OCI-LY7 (cell line): ENCODE measurements around the gene RMND5B. TPM values are rescaled to one million over a fixed set of nuclear protein-coding genes. Genes with fewer than 3 reads are reported as not detected.

Experiments
- BruUV-seq: library from RNA; stranded (reverse); fragments of 400-500 nt; replicated peaks from 2 replicates; lab custom pipeline; 2021; lab: Mats Ljungman, UMichigan
- CTCF ChIA-PET: fragments of 300-600 bp; sonication (Branson Sonifier 250); formaldehyde crosslinking; loops from one replicate; lab custom pipeline; 2022; ENCODE audit warnings: antibody characterized with exemption; ENCODE audit not compliant: unreplicated experiment; lab: Charles Lee
- POLR2A ChIA-PET: fragments of 300-600 bp; sonication (Branson Sonifier 250); formaldehyde crosslinking; loops from one replicate; lab custom pipeline; 2022; ENCODE audit warnings: antibody characterized with exemption; lab: Charles Lee
- DNase-seq: peaks from one replicate; pipeline ENCODE4 v3.0.0-alpha.2; 2015; ENCODE audit warnings: low spot score
- H2AFZ ChIP-seq: fragments of 200-600 bp; sonication (generic), shearing (Covaris generic); 2 replicates; pipeline ENCODE4 v1.6.1; 2014; ENCODE audit warnings: mild to moderate bottlenecking, antibody characterized with exemption, low read length, moderate library complexity
- H3K27ac ChIP-seq: fragments of 200-600 bp; sonication (generic); 2 replicates; pipeline ENCODE4 v1.5.1; 2014; ENCODE audit warnings: mixed run types, low read depth, mild to moderate bottlenecking, moderate library complexity, low read length, inconsistent platforms; ENCODE audit not compliant: poor library complexity, severe bottlenecking
- H3K36me3 ChIP-seq: fragments of 200-600 bp; sonication (generic); 2 replicates; pipeline ENCODE4 v1.6.1; 2014; ENCODE audit warnings: mild to moderate bottlenecking, antibody characterized with exemption, low read length, moderate library complexity, mixed read lengths; ENCODE audit not compliant: insufficient read depth
- H3K4me1 ChIP-seq: fragments of 200-600 bp; sonication (generic); 2 replicates; pipeline ENCODE4 v1.5.1; 2014; ENCODE audit warnings: mild to moderate bottlenecking, low read length; ENCODE audit not compliant: insufficient read depth, poor library complexity, severe bottlenecking
- H3K4me2 ChIP-seq: fragments of 200-600 bp; sonication (generic); 2 replicates; pipeline ENCODE4 v1.6.1; 2014; ENCODE audit warnings: mild to moderate bottlenecking, low read length
- H3K4me3 ChIP-seq: fragments of 200-600 bp; sonication (generic); 2 replicates; pipeline ENCODE4 v1.5.1; 2014; ENCODE audit warnings: mild to moderate bottlenecking, low read depth, low read length; ENCODE audit not compliant: poor library complexity, severe bottlenecking
- H3K79me2 ChIP-seq: fragments of 200-600 bp; sonication (generic); 2 replicates; pipeline ENCODE4 v1.6.1; 2016; ENCODE audit warnings: low read depth, mild to moderate bottlenecking, low read length, moderate library complexity, mixed read lengths; ENCODE audit not compliant: insufficient read depth
- H3K9me2 ChIP-seq: fragments of 200-600 bp; sonication (generic); 2 replicates; pipeline ENCODE4 v1.6.1; 2016; ENCODE audit warnings: mild to moderate bottlenecking, low read length, mixed read lengths; ENCODE audit not compliant: insufficient read depth
- H3K9me3 ChIP-seq: fragments of 200-600 bp; sonication (generic); 2 replicates; pipeline ENCODE4 v1.6.1; 2014; ENCODE audit warnings: mild to moderate bottlenecking, mixed run types, low read length, mixed read lengths
- H4K20me1 ChIP-seq: fragments of 200-600 bp; sonication (generic); 2 replicates; pipeline ENCODE4 v1.6.1; 2014; ENCODE audit warnings: mild to moderate bottlenecking, antibody characterized with exemption, low read length, moderate library complexity, mixed read lengths; ENCODE audit not compliant: insufficient read depth
- CTCF ChIP-seq: fragments of 200-600 bp; sonication (generic); conservative IDR thresholded peaks from 2 replicates; pipeline ENCODE4 v1.5.1; 2014; ENCODE audit warnings: mild to moderate bottlenecking, antibody characterized with exemption, low read length, moderate library complexity, mixed read lengths
- EZH2phosphoT487 ChIP-seq: fragments of 200-600 bp; sonication (generic); IDR thresholded peaks from 2 replicates; pipeline ENCODE4 v1.6.1; 2018; ENCODE audit warnings: low read depth, borderline replicate concordance, mild to moderate bottlenecking, mixed run types, antibody characterized with exemption, low read length, moderate library complexity, mixed read lengths
- intact Hi-C: fragments of 100-400 bp; cut with micrococcal nuclease; formaldehyde crosslinking; loops from one replicate; pipeline ENCODE4 v1.10.0; 2022; ENCODE audit not compliant: unreplicated experiment
- total RNA-seq, 2 experiments: library from RNA; depleted of rRNA in 1 of 2; stranded (reverse); fragments of >200 nt in 1 of 2; shearing (Covaris generic) in 1 of 2; gene quantifications; 2 replicates each; pipeline ENCODE4 v1.2.3, GENCODE V29; 2014 to 2022

RMND5B gene
- total RNA-seq, 2 experiments from 2014 or later: 63.2 to 68.3 TPM

- Histone ChIP-seq H3K27ac (peak within 1 kb of the TSS; percentile 90), H2AFZ (peak within 1 kb of the TSS; percentile 66; the same call in 1 of the 2 replicates), H3K4me3 (peak within 1 kb of the TSS; percentile 95), H3K79me2 (peaks cover 51% of the 10 kb centered on the region), H4K20me1 (no peaks in the 10 kb centered on the region), H3K9me2 (no peaks in the 10 kb centered on the region), H3K4me2 (peak within 1 kb of the TSS; percentile 92), H3K4me1 (peaks cover 49% of the 10 kb centered on the region), H3K9me3 (no peaks in the 10 kb centered on the region; the same call in 1 of the 2 replicates), H3K36me3 (peaks cover 16% of the 10 kb centered on the region)
- ChIA-PET POLR2A (interaction anchor here (1.1 kb wide), 1 partner anchor 16 kb away, joined by 4 read pairs; no protein-coding TSS in a partner anchor), CTCF (no interaction called here)
- peak; percentile 93 for DNase-seq
- TF ChIP-seq EZH2phosphoT487 (no peak), CTCF (peak; percentile 57)
- intact Hi-C loops: loop anchor here (1.0 to 10.0 kb wide), 3 partner anchors 37 to 1692 kb away; partner anchors contain the start of genes DOK3 and MGAT4B
- BruUV-seq: no TSS peak
These were observed 17.6 kb upstream of the RMND5B start, which contains the start of gene N4BP3 for GRCh38 chr5:178113141-178113787. TSS of gene N4BP3 (plus strand) at chr5:178113532. CDS start at chr5:178119584, 6,052 bp downstream.

DNA sequence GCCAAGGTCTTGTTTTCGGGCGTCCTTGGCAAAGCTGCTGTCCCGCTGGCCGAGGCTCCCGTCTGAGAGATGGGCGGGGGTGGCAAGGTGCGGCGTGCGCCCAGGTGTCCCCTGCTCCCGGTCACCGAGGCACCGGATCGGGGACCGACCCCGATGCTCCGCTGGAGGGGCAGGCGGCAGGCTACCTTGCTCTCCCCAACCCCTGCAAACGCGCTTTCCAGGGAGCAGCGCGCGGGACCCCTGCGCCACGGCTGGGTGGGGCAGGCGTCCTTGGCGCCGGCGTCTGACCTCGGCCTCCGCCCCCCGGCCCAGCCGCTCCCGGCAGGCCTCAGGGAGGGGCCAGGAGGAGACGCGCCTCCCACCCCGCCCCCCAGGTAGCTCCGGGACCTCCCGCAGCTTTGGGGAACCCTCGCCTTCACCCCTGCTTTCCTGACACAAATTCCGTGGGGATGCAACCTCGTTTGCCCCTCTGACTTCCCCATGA is 16.9 kb upstream of the RMND5B start:
- Histone ChIP-seq H3K79me2 (peaks cover 53% of the 10 kb centered on the region), H3K4me1 (peaks cover 49% of the 10 kb centered on the region), H3K9me2 (no peaks in the 10 kb centered on the region), H3K9me3 (no peaks in the 10 kb centered on the region; the same call in 1 of the 2 replicates), H3K36me3 (peaks cover 16% of the 10 kb centered on the region), H4K20me1 (no peaks in the 10 kb centered on the region), H3K4me3 (peak overlapping the region; percentile 95), H3K27ac (peak overlapping the region; percentile 90), H2AFZ (0 out of 2 replicates have a peak overlapping the region, but pooled peaks have one; percentile 12), H3K4me2 (peak overlapping the region; percentile 92)
- ChIA-PET CTCF (interaction anchor here (0.5 kb wide), 1 partner anchor 118 kb away, joined by 4 read pairs; no protein-coding TSS in a partner anchor), POLR2A (interaction anchor here (0.6 to 1.1 kb wide), 2 partner anchors 15 to 42 kb away, joined by 3 to 4 read pairs; no protein-coding TSS in a partner anchor)
- intact Hi-C loops: loop anchor here (1.0 to 10.0 kb wide), 4 partner anchors 17 to 1691 kb away; partner anchors contain the start of genes DOK3, MGAT4B and RMND5B
- DNase-seq: peak; percentile 45
- no TSS peak for BruUV-seq
- TF ChIP-seq CTCF (no peak), EZH2phosphoT487 (no peak)
